ENCODE results near the gene MAP3K4. TPM values are rescaled to one million over a fixed set of nuclear protein-coding genes. Genes with fewer than 3 reads are reported as not detected.

Gene MAP3K4
- total RNA-seq, 6 donors from 2014 or later = 23.7 to 52.1 (median 40.5) TPM

GRCh38 chr6:161101517-161101916 lies 109.9 kb downstream of the MAP3K4 start:
- no peaks in the 10 kb centered on the region for H3K9me3 ChIP-seq
- H3K4me1 ChIP-seq = no peaks in the 10 kb centered on the region
- no peak for TF ChIP-seq POLR2A (IDR thresholded peaks at IDR 0.05)
- TF ChIP-seq, protein P1, sequence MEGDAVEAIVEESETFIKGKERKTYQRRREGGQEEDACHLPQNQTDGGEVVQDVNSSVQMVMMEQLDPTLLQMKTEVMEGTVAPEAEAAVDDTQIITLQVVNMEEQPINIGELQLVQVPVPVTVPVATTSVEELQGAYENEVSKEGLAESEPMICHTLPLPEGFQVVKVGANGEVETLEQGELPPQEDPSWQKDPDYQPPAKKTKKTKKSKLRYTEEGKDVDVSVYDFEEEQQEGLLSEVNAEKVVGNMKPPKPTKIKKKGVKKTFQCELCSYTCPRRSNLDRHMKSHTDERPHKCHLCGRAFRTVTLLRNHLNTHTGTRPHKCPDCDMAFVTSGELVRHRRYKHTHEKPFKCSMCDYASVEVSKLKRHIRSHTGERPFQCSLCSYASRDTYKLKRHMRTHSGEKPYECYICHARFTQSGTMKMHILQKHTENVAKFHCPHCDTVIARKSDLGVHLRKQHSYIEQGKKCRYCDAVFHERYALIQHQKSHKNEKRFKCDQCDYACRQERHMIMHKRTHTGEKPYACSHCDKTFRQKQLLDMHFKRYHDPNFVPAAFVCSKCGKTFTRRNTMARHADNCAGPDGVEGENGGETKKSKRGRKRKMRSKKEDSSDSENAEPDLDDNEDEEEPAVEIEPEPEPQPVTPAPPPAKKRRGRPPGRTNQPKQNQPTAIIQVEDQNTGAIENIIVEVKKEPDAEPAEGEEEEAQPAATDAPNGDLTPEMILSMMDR (IDR thresholded peaks at IDR 0.05) = no peak
- no peak for TF ChIP-seq EP300 (IDR thresholded peaks at IDR 0.05)
- no peak for TF ChIP-seq POLR2AphosphoS5 (IDR thresholded peaks at IDR 0.05)
- H3K36me3 ChIP-seq = peaks cover 3 to 93% (median 36%) of the 10 kb centered on the region in 4 donors
- no peak overlapping the region for H3K27ac ChIP-seq
- no peak for ATAC-seq (ENCODE audit: low FRiP score in 2 of 2)
- DNase-seq = no peak
- no peaks in the 10 kb centered on the region for H3K27me3 ChIP-seq
- no peak overlapping the region for H3K4me3 ChIP-seq
- WGBS, 2 donors = 92% methylated on average over 7 of the region's 7 CpGs

DNA sequence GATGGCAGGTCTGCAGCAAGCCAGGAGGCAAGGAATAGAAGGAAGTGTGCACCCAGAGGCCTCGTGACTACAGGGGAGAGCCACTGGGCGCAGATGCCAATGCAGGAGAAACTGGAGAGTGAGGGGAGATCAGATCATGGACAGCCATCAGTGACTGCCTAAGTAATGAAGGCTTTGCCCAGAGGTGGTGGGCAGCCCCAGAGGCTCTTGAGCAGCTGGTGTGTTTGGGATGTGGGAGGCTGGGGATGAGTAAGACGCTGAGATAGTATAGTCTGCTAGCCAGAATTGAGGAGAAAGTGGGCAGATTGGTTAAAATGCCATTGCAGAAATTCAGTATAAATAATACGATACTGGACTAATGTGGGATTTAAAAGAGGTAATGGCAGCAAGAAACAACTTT lies 111.9 kb downstream of the MAP3K4 start:
- Histone ChIP-seq H3K4me3 (no peak overlapping the region), H3K27ac (no peak overlapping the region), H3K36me3 (peaks cover 11 to 94% (median 38%) of the 10 kb centered on the region in 4 donors), H3K27me3 (no peaks in the 10 kb centered on the region), H3K9me3 (no peaks in the 10 kb centered on the region), H3K4me1 (no peaks in the 10 kb centered on the region)
- DNase-seq (no peak), ATAC-seq (ENCODE audit: low FRiP score in 2 of 2) (no peak)
- WGBS, 2 donors = 94 to 97% methylated on average over 4 of the region's 4 CpGs
- TF ChIP-seq EP300 (IDR thresholded peaks at IDR 0.05) (no peak), POLR2AphosphoS5 (IDR thresholded peaks at IDR 0.05) (no peak)

DNA sequence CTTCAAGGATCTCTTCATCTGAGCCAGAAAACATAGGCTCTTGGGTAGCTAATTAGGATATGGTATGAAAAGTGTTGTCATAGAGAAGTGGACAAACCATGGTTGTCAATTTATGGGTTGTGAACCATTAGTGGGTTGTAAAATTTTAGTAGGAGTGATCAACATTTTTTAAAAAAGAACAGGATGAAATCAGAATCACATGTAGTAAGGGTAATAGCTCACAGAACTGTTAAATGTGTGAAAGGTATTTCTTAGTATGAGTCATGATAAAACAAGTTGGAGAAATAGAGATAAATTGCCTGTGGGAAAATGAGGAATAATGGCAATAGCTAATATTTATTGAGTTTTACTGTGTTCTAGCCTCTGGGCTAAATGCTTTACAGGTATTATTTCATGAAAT lies 113.4 kb downstream of the MAP3K4 start:
- H3K36me3 ChIP-seq = peaks cover 17 to 94% (median 44%) of the 10 kb centered on the region in 4 donors
- DNase-seq = no peak
- H3K4me1 ChIP-seq = no peaks in the 10 kb centered on the region

DNA sequence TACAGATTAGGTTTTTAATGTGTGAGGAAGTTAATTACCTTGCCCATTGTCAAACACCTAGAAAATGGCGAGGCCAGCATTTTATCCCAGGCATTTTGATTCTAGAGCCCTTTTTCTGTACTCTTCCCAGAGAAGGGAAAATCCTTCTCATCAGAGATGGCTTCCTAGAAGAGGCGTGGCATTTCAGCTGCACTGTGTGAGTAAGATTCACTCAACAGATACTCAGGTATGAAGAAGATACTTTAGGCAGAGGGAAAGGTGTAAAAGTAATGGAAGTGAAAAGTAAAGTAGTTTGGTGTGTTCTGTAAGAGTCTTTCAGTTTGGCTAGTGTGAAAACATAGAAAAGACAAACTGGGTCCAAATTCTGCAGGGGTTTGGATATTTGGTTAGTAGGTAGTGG lies 113.8 kb downstream of the MAP3K4 start:
- H3K27ac ChIP-seq = no peak overlapping the region
- H3K4me1 ChIP-seq = no peaks in the 10 kb centered on the region
- H3K4me3 ChIP-seq = no peak overlapping the region
- no peaks in the 10 kb centered on the region for H3K27me3 ChIP-seq
- 98 to 100% methylated on average over 2 of the region's 2 CpGs for WGBS, 2 donors
- no peaks in the 10 kb centered on the region for H3K9me3 ChIP-seq
- TF ChIP-seq POLR2A (IDR thresholded peaks at IDR 0.05) (no peak), POLR2AphosphoS5 (IDR thresholded peaks at IDR 0.05) (no peak), EP300 (IDR thresholded peaks at IDR 0.05) (no peak)
- TF ChIP-seq, protein P1 (IDR thresholded peaks at IDR 0.05) = no peak
- no peak for DNase-seq
- peaks cover 22 to 96% (median 46%) of the 10 kb centered on the region in 4 donors for H3K36me3 ChIP-seq
- ATAC-seq (ENCODE audit: low FRiP score in 2 of 2) = no peak

More for the DNA sequence above, 113.4 kb downstream of the MAP3K4 start:
- Histone ChIP-seq H3K4me3 (no peak overlapping the region), H3K9me3 (no peaks in the 10 kb centered on the region), H3K27me3 (no peaks in the 10 kb centered on the region), H3K27ac (no peak overlapping the region)
- no peak for ATAC-seq (ENCODE audit: low FRiP score in 2 of 2)
- TF ChIP-seq, protein P1 (IDR thresholded peaks at IDR 0.05) = no peak
- TF ChIP-seq POLR2A (IDR thresholded peaks at IDR 0.05) (no peak), EP300 (IDR thresholded peaks at IDR 0.05) (no peak), POLR2AphosphoS5 (IDR thresholded peaks at IDR 0.05) (no peak)

DNA sequence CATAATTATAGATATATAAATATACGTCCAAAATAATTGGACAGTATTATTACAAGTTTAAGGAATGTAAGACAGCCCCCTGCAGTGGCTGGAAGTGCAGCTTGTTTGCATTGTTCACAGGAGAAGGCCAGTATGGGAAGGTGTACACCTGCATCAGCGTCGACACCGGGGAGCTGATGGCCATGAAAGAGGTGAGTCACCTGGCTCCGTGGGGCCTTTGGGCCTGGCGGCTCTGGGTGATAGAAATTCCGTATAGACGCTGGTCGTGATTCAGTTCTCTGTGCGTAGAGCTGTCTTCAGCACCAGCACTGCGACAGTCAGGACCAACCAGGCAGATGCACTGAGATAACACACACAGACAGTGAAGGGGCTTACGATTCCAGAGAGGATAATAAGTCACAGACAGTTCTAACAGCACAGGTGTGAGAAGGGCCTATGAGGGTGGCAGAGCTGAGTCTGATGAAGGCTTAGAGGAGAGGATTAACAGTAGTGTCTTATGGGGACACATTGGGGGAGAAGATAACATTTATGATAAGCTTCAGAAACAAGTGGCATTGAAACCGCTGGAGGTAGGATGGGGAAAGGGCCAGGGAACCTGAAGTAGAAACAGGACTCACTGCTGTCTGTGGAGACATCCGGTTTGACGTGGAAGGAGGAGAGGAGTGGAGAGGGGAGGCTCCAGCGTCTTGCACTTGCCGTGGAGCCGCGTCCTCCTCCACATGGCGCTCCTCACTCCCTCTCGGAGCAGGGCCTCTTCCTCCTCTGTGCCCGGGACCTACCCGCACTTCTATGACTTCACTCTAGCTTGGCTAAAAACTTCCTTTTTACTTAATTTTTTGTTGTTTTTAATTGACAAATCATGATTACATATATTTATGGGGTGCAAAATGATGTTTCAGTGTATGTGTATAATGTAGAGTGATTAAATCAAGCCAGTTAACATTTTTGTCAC lies 116.5 kb downstream of the MAP3K4 start:
- H3K27me3 ChIP-seq = no peaks in the 10 kb centered on the region
- TF ChIP-seq EP300 (IDR thresholded peaks at IDR 0.05) (no peak), POLR2AphosphoS5 (IDR thresholded peaks at IDR 0.05) (no peak), POLR2A (IDR thresholded peaks at IDR 0.05) (no peak)
- TF ChIP-seq, protein P1 (IDR thresholded peaks at IDR 0.05) = no peak
- H3K9me3 ChIP-seq = no peaks in the 10 kb centered on the region
- peak in 1 of 2 donors; percentile 23 for DNase-seq
- no peak for ATAC-seq (ENCODE audit: low FRiP score in 2 of 2)
- H3K4me1 ChIP-seq = no peaks in the 10 kb centered on the region
- WGBS, 2 donors = 87 to 88% methylated on average over 23 of the region's 23 CpGs
- no peak overlapping the region for H3K27ac ChIP-seq
- no peak overlapping the region for H3K4me3 ChIP-seq
- peaks cover 20 to 98% (median 64%) of the 10 kb centered on the region in 4 donors for H3K36me3 ChIP-seq
